ENCODE data around the gene NFIC.

Gene NFIC

GRCh38 chr19:3359015-3359918 is 7.1 kb upstream of the NFIC start:
- DNase-seq (ENCODE audit: low read depth in 2 of 2): peak; percentile 71 to 73

GRCh38 chr19:3359919-3360420 is 6.4 kb upstream of the NFIC start:
- peak; percentile 14 to 39 for DNase-seq (ENCODE audit: low read depth in 2 of 2)

DNA sequence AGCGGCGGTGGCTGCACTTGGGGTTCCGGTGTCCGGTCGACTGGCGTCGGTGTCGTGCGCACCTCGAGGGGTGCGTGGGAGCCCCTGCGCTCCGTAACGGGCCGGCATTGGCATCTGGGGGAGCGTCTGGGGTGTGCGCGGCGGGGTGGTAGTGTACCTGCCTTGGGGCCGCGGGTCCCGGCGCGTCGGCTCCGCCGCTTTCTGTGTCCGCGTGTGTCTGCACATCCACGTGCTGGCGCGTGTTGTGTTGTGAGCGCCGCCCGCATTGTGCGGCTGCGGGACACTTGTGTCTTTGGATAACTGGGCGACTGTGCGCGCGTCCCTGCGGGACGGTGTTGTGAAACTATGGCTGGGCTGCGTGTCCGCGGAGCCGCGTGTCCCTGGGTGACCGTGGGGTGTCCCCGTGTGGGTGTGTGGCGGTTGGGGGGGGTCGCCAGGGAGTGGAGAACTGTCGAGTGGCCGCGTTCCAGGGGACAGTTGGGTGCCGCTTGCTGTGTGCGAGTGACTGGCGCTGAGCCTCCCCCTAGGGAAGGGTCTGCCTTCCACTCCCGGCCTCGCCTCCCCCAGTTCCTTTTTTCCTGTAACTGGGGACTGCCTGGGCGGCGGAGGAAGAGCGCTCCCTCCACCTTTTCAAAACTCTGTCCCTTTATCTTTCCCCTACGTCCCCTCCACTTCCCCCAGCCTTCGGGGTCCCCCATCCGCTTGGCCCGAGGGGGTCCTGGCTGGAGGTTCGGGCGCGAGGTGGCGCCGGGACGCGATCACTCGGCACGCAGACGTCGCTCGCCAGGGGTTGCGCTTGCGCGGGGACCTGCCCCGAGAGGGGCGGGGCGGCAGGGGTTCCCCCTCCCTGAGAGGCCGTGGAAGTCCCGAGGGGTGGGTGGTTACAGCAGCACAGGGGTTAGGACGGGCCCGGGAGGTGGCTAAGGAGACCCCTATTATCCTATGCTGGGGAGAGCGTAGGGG is 5.7 kb upstream of the NFIC start:
- peak; percentile 75 to 82 for DNase-seq (ENCODE audit: low read depth in 2 of 2)

GRCh38 chr19:3361384-3362216 is 4.8 kb upstream of the NFIC start:
- no peak for DNase-seq (ENCODE audit: low read depth in 2 of 2)

GRCh38 chr19:3362217-3362906 is 4.0 kb upstream of the NFIC start:
- DNase-seq (ENCODE audit: low read depth in 2 of 2): no peak

- no peak for DNase-seq (ENCODE audit: low read depth in 2 of 2)
Observed at GRCh38 chr19:3363841-3364500, 2.4 kb upstream of the NFIC start.

DNA sequence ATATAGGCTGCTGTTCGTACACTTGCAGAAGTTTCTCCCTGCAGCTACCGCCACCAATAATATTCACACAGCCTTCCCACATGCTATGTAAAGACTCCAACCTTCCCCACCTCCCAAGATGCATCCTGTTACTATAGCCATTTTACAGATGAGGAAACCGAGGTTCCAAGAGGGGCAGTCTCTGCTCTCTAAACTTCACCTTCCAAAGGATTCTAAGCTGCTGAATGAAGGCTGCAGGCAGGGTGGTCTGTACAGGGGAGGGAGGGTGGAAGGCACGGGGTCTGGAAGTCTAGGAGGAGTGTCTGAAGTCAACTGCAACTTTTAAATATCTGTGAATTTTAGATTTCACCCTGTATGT is 1.9 kb upstream of the NFIC start:
- DNase-seq (ENCODE audit: low read depth in 2 of 2): no peak

DNA sequence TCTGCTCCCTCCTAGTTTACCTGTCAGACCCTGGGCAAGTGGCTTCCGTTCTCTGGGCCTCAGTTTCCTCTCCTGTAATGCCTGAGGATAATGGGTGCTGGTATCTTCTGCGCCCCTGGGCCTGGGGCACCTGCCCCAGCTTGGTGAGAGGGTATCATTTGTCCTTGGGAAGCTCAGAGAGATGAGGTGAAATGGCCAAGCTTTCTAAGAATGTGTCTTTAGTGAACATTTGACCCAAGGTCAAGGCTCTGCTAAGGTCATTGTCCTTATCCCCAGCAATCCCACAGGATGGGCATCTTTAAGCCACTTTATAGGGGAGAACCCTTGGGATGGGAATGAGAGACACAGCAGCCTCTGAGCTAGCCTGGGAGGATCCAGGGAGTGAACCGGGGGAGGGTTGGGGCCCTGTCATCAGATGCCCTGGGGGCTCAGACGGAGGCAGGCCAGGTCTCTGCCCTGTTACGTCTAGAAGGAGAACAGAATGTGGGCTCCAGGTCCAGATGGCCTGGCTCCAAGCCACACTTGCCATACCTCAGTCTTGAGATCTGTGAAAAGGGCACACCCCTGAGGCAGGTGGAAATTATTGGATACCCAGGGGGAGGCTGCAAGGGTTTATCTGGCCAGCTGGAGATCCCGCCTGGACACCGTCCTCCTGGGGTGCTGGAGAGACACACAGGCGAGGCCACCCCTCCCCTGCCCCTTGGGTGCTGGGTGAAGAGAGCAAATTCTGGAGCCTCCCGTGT is 1.1 kb upstream of the NFIC start:
- no peak for DNase-seq (ENCODE audit: low read depth in 2 of 2)

DNA sequence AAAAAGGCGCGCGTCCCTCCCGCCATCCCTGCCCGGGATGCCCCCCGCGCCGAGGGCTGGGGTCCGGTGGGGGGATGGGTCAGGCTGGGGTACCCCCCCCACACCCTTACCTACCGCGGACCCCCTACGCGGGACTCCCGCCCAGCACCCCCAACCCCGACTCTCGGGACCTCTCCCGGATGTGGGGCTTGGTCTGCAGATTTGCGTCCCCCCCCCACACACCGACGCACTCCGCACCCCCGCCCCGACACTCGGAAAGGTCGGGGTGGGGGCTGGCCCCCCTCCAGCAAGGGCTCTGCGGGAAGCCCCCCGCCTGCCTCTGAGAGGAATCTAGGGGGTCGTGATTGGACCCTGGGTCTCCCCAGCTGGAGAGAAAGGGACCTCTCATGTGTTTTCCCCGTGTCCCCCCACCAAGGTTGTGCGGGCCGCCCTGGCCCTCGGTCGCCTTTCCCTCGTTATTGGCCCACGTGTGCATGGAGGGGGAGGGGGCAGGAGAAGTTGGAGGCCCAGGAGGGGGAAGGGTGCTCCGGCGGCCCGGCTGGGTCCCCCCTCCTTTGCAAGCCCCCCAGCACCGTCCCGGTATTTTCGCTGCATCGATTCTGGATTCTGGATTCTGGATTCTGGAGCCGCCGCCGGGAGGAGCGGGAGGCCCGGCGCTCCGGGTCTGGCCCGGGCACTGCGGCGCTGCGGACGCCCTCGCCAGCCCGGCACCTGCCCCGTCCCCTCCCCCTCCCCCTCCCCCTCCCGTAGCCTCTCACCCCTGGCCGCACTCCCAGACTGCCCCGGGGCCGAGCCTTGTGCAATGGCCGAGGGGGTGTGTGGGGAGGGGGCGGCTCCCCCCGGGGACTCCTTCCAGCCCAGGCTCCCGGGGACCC is 607 bp downstream of the NFIC start:
- DNase-seq (ENCODE audit: low read depth in 2 of 2): no peak

DNA sequence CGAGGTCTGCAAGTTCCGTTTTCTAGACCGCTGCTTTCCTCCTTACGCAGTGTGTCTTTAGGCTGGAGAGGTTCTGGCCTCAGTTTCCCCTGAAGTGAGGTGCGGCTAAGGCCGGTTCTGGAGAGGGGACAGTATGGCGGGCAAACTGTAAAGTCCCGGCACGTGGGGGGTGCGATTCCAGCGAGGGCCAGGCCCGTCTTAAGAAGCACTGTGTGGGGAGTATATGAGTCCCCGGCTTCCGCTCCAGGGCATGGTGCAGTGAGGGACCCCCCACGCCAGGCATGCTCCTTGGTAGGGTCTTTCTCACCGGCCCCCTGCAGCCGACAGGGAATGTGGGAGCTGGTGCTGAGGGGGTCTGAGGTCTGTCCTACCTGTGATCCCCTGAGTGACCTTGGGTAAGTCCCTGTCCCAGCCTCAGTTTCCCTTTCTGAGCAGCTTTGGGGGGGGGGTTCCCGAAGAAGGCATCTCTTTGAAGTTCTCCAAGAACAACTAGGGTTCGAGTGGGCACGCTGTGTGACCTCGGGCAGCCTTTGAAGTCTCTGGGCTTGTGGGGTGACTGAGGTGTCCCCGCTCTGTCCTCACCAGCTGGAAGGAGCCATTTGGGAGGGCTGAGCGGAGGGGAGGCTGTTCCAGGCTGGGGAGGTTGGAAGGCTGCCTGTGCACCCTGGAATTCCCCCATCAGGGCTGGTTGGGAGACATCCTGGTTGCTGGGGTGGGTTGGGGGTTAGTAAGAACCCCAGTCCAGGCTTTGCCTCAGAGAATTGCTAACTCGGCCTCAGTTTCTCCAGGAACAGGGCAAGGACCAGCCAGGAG is 1.5 kb downstream of the NFIC start:
- DNase-seq (ENCODE audit: low read depth in 2 of 2): no peak

GRCh38 chr19:3368441-3368795 is 2.0 kb downstream of the NFIC start:
- DNase-seq (ENCODE audit: low read depth in 2 of 2): no peak

DNA sequence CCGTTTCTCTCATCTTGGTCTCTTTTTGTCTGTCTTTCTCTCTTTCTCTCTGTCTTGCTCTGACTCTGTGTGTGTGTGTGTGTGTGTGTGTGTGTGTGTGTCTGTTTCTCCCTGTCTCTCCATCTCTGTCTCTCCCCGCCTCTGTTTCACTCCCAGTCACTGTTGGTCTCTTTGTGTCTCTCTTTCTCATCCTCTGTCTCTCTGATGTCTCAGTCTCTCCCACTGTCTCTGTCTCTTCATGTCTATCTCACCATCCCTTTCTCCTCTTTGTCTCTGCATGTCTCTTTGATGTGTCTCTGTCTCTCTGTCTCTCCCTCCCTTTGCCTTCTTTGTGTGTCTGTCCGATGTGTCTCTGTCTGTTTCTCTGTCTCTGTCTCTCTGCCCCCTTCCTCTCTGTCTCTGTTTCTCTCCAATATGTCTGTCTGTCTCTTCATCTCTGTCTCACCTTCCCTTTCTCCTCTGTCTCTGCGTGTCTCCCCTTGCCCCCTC is 2.5 kb downstream of the NFIC start:
- DNase-seq (ENCODE audit: low read depth in 2 of 2): no peak

DNA sequence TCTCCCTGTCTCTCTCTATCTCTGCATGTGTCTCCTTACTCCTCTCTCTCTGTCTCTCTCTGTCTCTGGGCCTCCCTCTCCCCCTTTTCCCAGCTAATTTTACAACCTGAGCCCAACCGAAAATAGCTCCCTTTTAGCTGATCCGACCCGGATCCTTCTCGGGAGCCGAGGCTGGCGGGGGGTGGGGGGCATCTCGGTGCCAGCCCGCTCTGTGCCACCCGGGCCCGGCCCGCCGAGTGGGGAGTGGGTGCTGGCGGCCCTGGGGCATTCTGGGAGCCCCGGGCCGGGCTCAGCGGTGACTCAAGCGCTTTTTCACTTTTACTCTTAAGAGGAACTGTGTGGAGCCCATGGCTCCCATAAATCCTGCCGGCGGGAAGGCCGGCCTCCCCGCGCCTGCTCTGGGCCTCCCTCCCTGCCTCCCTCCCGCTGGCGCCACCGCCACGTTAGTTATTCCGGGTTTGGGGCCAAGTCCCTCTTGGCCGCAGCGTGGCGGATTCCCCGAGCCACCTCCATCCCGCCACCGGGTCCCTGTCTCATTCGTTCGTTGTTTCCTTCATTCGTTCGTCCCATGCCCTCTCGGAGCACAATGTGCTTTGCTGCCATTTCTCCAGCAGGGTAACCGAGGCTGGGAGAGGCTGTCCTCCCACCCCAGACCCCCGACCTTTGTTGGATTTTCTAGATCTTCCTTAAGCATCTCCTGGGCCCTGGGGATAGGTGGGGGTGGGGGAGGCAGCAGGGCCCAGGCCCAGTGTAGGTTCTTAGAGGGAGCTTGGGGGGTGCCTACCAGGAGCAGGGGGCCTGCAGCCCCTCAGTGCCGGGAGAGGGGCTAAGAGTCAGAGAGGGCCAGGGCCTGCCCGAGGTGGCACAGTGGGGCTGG is 3.2 kb downstream of the NFIC start:
- DNase-seq (ENCODE audit: low read depth in 2 of 2): no peak

GRCh38 chr19:3370214-3370720 is 3.9 kb downstream of the NFIC start:
- no peak for DNase-seq (ENCODE audit: low read depth in 2 of 2)

DNA sequence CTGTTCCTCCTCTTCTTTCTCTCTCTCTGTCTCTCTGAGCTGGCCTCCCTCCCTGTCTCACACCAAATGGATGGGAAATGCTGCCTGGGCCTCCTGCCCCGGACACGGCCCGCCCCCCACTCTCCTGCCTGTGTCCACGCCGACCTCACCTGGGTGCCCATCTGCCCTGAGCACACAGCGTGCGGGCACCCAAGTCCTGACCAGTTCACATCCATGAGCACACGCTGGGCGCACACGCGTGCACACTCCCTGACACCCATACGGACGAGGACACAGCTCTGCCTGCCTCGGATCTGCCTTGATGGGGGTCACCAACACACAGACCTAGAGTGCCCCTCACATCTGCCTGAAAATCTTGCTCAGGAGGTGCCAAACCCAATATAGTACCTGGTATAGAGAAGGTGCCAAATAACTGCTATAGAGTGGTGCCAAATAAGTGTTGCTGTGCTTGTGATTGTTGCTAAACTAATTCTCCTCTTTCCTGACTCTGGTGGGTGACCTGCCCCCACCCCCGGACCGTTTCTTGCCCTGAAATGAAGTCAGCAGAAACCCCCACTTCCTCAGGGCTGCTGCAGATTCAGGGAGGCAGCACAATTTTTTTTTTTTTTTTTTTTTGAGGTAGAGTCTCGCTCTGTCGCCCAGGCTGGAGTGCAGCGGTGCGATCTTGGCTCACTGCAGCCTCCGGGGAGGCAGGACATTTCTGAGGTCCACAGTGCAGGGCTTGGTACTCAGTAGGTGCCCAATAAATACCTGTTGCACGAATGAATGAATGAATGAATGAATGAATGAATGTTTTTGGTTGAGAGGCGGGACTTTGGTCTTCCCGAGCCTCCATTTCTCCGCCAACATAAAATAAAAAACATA is 4.6 kb downstream of the NFIC start:
- DNase-seq (ENCODE audit: low read depth in 2 of 2): no peak

- no peak for DNase-seq (ENCODE audit: low read depth in 2 of 2)
Observed at GRCh38 chr19:3372413-3372812, 6.0 kb downstream of the NFIC start.
